Nephron (organoid): ENCODE data around the gene CARHSP1.

Experiments used
- H3K27ac Mint-ChIP-seq, 3 experiments: 2 replicates each; pipeline ENCODE4 v1.8.0; 2020; ENCODE audit warnings: mixed read lengths in 3 of 3, mild to moderate bottlenecking in 2 of 3, moderate library complexity in 1 of 3
- H3K27me3 Mint-ChIP-seq: 2 replicates; pipeline ENCODE4 v1.8.0; 2021; ENCODE audit warnings: low read depth, mild to moderate bottlenecking, moderate library complexity, mixed read lengths
- H3K36me3 Mint-ChIP-seq: 2 replicates; pipeline ENCODE4 v1.8.0; 2020; ENCODE audit warnings: low read depth, mixed read lengths
- H3K4me1 Mint-ChIP-seq: 2 replicates; pipeline ENCODE4 v1.8.0; 2020; ENCODE audit warnings: mixed read lengths
- H3K4me3 Mint-ChIP-seq, 3 experiments: 2 replicates each; pipeline ENCODE4 v1.8.0; 2020; ENCODE audit warnings: mild to moderate bottlenecking in 3 of 3, mixed read lengths in 3 of 3, moderate library complexity in 2 of 3
- H3K9me3 Mint-ChIP-seq: 2 replicates; pipeline ENCODE4 v1.8.0; 2020; ENCODE audit warnings: mixed read lengths
- TF ChIP-seq, protein P1 (sequence below), 3 experiments: fragments of 200-600 bp; sonication (generic); IDR thresholded peaks; one replicate each; pipeline ENCODE4 v1.5.0; 2021; ENCODE audit warnings: antibody characterized with exemption in 3 of 3; ENCODE audit not compliant: unreplicated experiment in 3 of 3

The CARHSP1 gene

GRCh38 chr16:8869212-8869987, 594 bp upstream of the CARHSP1 start:
- TF ChIP-seq, protein P1, sequence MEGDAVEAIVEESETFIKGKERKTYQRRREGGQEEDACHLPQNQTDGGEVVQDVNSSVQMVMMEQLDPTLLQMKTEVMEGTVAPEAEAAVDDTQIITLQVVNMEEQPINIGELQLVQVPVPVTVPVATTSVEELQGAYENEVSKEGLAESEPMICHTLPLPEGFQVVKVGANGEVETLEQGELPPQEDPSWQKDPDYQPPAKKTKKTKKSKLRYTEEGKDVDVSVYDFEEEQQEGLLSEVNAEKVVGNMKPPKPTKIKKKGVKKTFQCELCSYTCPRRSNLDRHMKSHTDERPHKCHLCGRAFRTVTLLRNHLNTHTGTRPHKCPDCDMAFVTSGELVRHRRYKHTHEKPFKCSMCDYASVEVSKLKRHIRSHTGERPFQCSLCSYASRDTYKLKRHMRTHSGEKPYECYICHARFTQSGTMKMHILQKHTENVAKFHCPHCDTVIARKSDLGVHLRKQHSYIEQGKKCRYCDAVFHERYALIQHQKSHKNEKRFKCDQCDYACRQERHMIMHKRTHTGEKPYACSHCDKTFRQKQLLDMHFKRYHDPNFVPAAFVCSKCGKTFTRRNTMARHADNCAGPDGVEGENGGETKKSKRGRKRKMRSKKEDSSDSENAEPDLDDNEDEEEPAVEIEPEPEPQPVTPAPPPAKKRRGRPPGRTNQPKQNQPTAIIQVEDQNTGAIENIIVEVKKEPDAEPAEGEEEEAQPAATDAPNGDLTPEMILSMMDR (IDR thresholded peaks at IDR 0.05; ENCODE audit: unreplicated experiment in 3 of 3): peak in 1 of 3 experiments; percentile 8
- Mint-ChIP-seq H3K36me3 (no peaks in the 10 kb centered on the region), H3K9me3 (no peaks in the 10 kb centered on the region), H3K4me3 (peak overlapping the region; percentile 84 to 89 (median 87)), H3K4me1 (peaks cover 42% of the 10 kb centered on the region), H3K27me3 (no peaks in the 10 kb centered on the region), H3K27ac (peak overlapping the region; percentile 43 to 87 (median 52))

GRCh38 chr16:8867932-8868415, 832 bp downstream of the CARHSP1 start:
- H3K4me3 Mint-ChIP-seq: peak overlapping the region; percentile 89 to 99 (median 95)
- H3K27me3 Mint-ChIP-seq: no peaks in the 10 kb centered on the region
- peak overlapping the region; percentile 84 to 90 (median 87) for H3K27ac Mint-ChIP-seq

GRCh38 chr16:8867216-8867931, 1.4 kb downstream of the CARHSP1 start:
- H3K4me3 Mint-ChIP-seq: peak overlapping the region; percentile 89 to 99 (median 95)
- no peaks in the 10 kb centered on the region for H3K36me3 Mint-ChIP-seq
- H3K4me1 Mint-ChIP-seq: peaks cover 52% of the 10 kb centered on the region
- TF ChIP-seq, protein P1 (IDR thresholded peaks at IDR 0.05; ENCODE audit: unreplicated experiment in 3 of 3): no peak
- H3K27me3 Mint-ChIP-seq: no peaks in the 10 kb centered on the region
- H3K27ac Mint-ChIP-seq: peak overlapping the region; percentile 84 to 90 (median 87)
- H3K9me3 Mint-ChIP-seq: no peaks in the 10 kb centered on the region

More at GRCh38 chr16:8867932-8868415, 832 bp downstream of the CARHSP1 start:
- H3K4me1 Mint-ChIP-seq: peaks cover 50% of the 10 kb centered on the region
- no peaks in the 10 kb centered on the region for H3K9me3 Mint-ChIP-seq
- no peaks in the 10 kb centered on the region for H3K36me3 Mint-ChIP-seq
- TF ChIP-seq, protein P1 (IDR thresholded peaks at IDR 0.05; ENCODE audit: unreplicated experiment in 3 of 3): no peak

- TF ChIP-seq, protein P1 (IDR thresholded peaks at IDR 0.05; ENCODE audit: unreplicated experiment in 3 of 3): no peak
- Mint-ChIP-seq H3K27ac (peak overlapping the region; percentile 84 to 90 (median 87)), H3K9me3 (no peaks in the 10 kb centered on the region), H3K36me3 (no peaks in the 10 kb centered on the region), H3K4me1 (peaks cover 56% of the 10 kb centered on the region), H3K27me3 (no peaks in the 10 kb centered on the region), H3K4me3 (peak overlapping the region; percentile 89 to 99 (median 95))
Observed at GRCh38 chr16:8866884-8867215, 2.0 kb downstream of the CARHSP1 start.

DNA sequence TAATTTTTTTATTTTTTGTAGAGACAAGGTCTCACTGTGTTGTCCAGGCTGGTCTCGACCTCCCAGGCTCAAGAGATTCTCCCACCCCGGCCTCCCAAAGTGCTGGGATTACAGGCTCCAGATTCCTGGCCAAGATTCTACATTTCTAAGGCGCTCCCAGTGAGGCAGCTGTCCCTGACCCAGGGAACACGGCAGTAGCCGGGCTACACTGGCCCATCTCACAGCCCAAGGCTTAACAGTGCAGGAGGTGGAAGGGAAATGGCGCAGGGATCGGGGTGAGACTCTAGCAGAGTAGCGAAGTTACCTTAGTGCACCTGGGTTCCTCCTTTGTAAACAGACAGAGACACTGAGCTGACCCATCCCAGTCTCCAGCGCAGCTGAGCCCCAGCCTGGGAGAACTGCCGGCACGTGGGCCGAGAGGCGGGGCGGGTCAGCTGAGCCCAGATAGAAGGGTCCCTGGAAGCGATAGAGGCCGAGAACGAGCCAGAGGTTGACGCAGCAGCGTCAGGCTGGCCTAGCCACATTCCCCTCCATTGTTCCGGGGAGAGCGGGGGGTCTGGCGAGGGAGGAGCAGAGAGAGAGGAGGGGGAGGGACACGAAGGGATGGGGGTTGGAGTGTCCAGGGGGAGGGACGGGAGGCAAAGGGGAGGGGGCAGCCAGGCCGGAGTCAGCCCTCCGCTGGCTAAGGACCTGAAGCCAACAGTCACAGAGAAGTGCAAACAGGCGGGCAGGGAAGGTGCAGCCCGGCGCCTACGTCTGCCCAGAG, 2.5 kb downstream of the CARHSP1 start:
- Mint-ChIP-seq H3K4me3 (peak overlapping the region; percentile 89 to 99 (median 95)), H3K36me3 (no peaks in the 10 kb centered on the region), H3K9me3 (no peaks in the 10 kb centered on the region), H3K27me3 (no peaks in the 10 kb centered on the region), H3K27ac (peak overlapping the region; percentile 77 to 94 (median 90)), H3K4me1 (peaks cover 56% of the 10 kb centered on the region)
- TF ChIP-seq, protein P1 (IDR thresholded peaks at IDR 0.05; ENCODE audit: unreplicated experiment in 3 of 3): no peak
